Inferior parietal cortex (tissue), 1 donor: ENCODE results near the gene ADGRB2.

Experiments
- DNase-seq: peaks from one replicate; pipeline ENCODE4 v3.0.0-alpha.2; 2016; ENCODE audit errors: extremely low spot score

The ADGRB2 gene

GRCh38 chr1:31679091-31679490 is 85.0 kb downstream of the ADGRB2 start:
- DNase-seq, result no peak

GRCh38 chr1:31678681-31679080 is 85.5 kb downstream of the ADGRB2 start:
- DNase-seq, result no peak

- no peak for DNase-seq
Measured at GRCh38 chr1:31677949-31678348, 86.2 kb downstream of the ADGRB2 start.

GRCh38 chr1:31677401-31677800 is 86.7 kb downstream of the ADGRB2 start:
- no peak for DNase-seq
